Right lobe of liver (tissue), 6 donors: ENCODE measurements around the gene MAPKAP1. TPM values are rescaled to one million over a fixed set of nuclear protein-coding genes. Genes with fewer than 3 reads are reported as not detected.
A peak's percentile ranks its signal among the peaks of the same experiment; 100 is the strongest.

ENCODE experiments used
- ATAC-seq, 4 donors: fragments of 200-7000 bp; cut with Tn5 transposase; one replicate each; pipeline ENCODE4 v1.9.1; 2020; ENCODE audit warnings: mild to moderate bottlenecking in 4 of 4, moderate library complexity in 4 of 4
- DNase-seq, 3 donors: peaks; one replicate each; pipeline ENCODE4 v3.0.0-alpha.2; 2020
- H3K27ac ChIP-seq, 3 donors: fragments of 200-600 bp; one replicate each; pipeline ENCODE4 v1.8.0; 2022
- H3K27me3 ChIP-seq, 2 donors: fragments of 200-600 bp; one replicate each; pipeline ENCODE4 v1.8.0; 2022
- H3K36me3 ChIP-seq, 4 donors: fragments of 200-600 bp; sonication (generic) in 1 of 4; one replicate each; pipeline versions ENCODE4 v1.5.1 to v1.8.0; 2017 to 2022; ENCODE audit warnings: control low read depth in 1 of 4
- H3K4me1 ChIP-seq, 4 donors: fragments of 200-600 bp; sonication (generic) in 1 of 4; one replicate each; pipeline versions ENCODE4 v1.5.1 to v1.8.0; 2017 to 2022; ENCODE audit warnings: control low read depth in 1 of 4
- H3K4me3 ChIP-seq, 3 donors: fragments of 200-600 bp; one replicate each; pipeline ENCODE4 v1.8.0; 2022
- H3K9me3 ChIP-seq, 4 donors: fragments of 200-600 bp; sonication (generic) in 1 of 4; one replicate each; pipeline versions ENCODE4 v1.5.1 to v1.8.0; 2017 to 2022; ENCODE audit warnings: control low read depth in 1 of 4
- CTCF ChIP-seq, 4 donors: fragments of 200-600 bp in 3 of 4; fragments of 450-650 bp in 1 of 4; IDR thresholded peaks; one replicate each; pipeline versions ENCODE4 v1.5.1 to v1.8.0; 2016 to 2022; ENCODE audit warnings: antibody characterized with exemption in 4 of 4, mild to moderate bottlenecking in 2 of 4
- POLR2A ChIP-seq: fragments of 450-650 bp; IDR thresholded peaks from one replicate; pipeline ENCODE4 v1.6.1; 2017; ENCODE audit warnings: antibody characterized with exemption, mild to moderate bottlenecking
- WGBS: methylation state at CpG from one replicate; pipeline ENCODE4 v1.1.6; 2018; ENCODE audit warnings: low coverage, low lambda C conversion rate; ENCODE audit not compliant: insufficient coverage; ENCODE audit errors: missing lambda C conversion rate; 5-methylcytosine and 5-hydroxymethylcytosine counted together
- intact Hi-C, 2 donors: fragments of 100-400 bp; cut with DNase I; formaldehyde crosslinking; loops; one replicate each; pipeline versions ENCODE4 v1.11.2 to v1.14.1; 2022
- total RNA-seq, 6 experiments: library from RNA; depleted of rRNA in 2 of 6; stranded (reverse); fragments of >200 nt in 2 of 6; fragmentation: NEBNext Ultra II Directional in 3 of 6; extraction: Animal tissue kit (Norgen Biotek cat#: 25700) in 3 of 6; gene quantifications; one replicate each; pipeline versions ENCODE4 v1.1.0 to v1.2.4, GENCODE V29; 2016 to 2023
- donor health status: DM: no; HTN: yes; CAD: no.
- donor health status: DM: no; HTN: no; CAD: no.
- donor health status: DM: no; HTN: no; CAD: no.
- donor health status: DM: no; HTN: yes; CAD: no.
- donor health status: DM: no; HTN: yes; CAD: no.

MAPKAP1 gene
- total RNA-seq, 6 experiments from 2014 or later = 29.6 to 53.2 (median 48.3) TPM

- Histone ChIP-seq H3K27me3 (no peaks in the 10 kb centered on the region), H3K9me3 (no peaks in the 10 kb centered on the region), H3K4me3 (no peak overlapping the region), H3K4me1 (peaks cover 0 to 44% (median 23%) of the 10 kb centered on the region in 4 donors), H3K27ac (peak overlapping the region in 2 of 3 donors; percentile 77 to 87), H3K36me3 (no peaks in the 10 kb centered on the region)
- DNase-seq (no peak), ATAC-seq (peak in 3 of 4 donors; percentile 21 to 58 (median 30))
- whole genome bisulfite sequencing = 52% methylated on average over 6 of the region's 6 CpGs
- intact Hi-C loops = no loop called here
- TF ChIP-seq CTCF (IDR thresholded peaks at IDR 0.05) (no peak), POLR2A (no peak)
Observed at GRCh38 chr9:125476645-125477044, 230.4 kb downstream of the MAPKAP1 start.

- H3K27ac ChIP-seq = peak overlapping the region; percentile 47 to 87 (median 77)
- H3K4me3 ChIP-seq = no peak overlapping the region
- H3K4me1 ChIP-seq = peaks cover 0 to 48% (median 27%) of the 10 kb centered on the region in 4 donors
- ATAC-seq (peak; percentile 90 to 97 (median 96)), DNase-seq (peak; percentile 61 to 92 (median 87))
- WGBS = 39% methylated on average over 6 of the region's 6 CpGs
- H3K27me3 ChIP-seq = no peaks in the 10 kb centered on the region
- TF ChIP-seq CTCF (IDR thresholded peaks at IDR 0.05) (no peak), POLR2A (peak; percentile 25)
- intact Hi-C loops = no loop called here
- no peaks in the 10 kb centered on the region for H3K9me3 ChIP-seq
- H3K36me3 ChIP-seq = no peaks in the 10 kb centered on the region
Observed at GRCh38 chr9:125475385-125475784, 231.6 kb downstream of the MAPKAP1 start.

GRCh38 chr9:125472926-125473701 is 233.9 kb downstream of the MAPKAP1 start:
- intact Hi-C loops = no loop called here
- DNase-seq = no peak
- H3K4me1 ChIP-seq = peaks cover 0 to 62% (median 35%) of the 10 kb centered on the region in 4 donors
- peak overlapping the region in 2 of 3 donors; percentile 42 to 87 for H3K27ac ChIP-seq
- no peak for TF ChIP-seq POLR2A
- no peak for TF ChIP-seq CTCF (IDR thresholded peaks at IDR 0.05)
- ATAC-seq = peak in 1 of 4 donors; percentile 31
- WGBS = 61% methylated on average over 10 of the region's 11 CpGs
- H3K36me3 ChIP-seq = no peaks in the 10 kb centered on the region
- no peaks in the 10 kb centered on the region for H3K27me3 ChIP-seq
- no peak overlapping the region for H3K4me3 ChIP-seq
- no peaks in the 10 kb centered on the region for H3K9me3 ChIP-seq

- H3K4me3 ChIP-seq = no peak overlapping the region
- H3K4me1 ChIP-seq = peaks cover 0 to 67% (median 35%) of the 10 kb centered on the region in 4 donors
- intact Hi-C loops = no loop called here
- ATAC-seq (no peak), DNase-seq (no peak)
- peak overlapping the region in 1 of 3 donors; percentile 87 for H3K27ac ChIP-seq
- H3K9me3 ChIP-seq = no peaks in the 10 kb centered on the region
- no peaks in the 10 kb centered on the region for H3K36me3 ChIP-seq
- H3K27me3 ChIP-seq = no peaks in the 10 kb centered on the region
- WGBS = 31% methylated on average over 4 of the region's 4 CpGs
- no peak for TF ChIP-seq CTCF (IDR thresholded peaks at IDR 0.05)
Observed at GRCh38 chr9:125472562-125472925, 234.5 kb downstream of the MAPKAP1 start.
